Measurements from ENCODE around the gene OR8I2. TPM values are rescaled to one million over a fixed set of nuclear protein-coding genes. Genes with fewer than 3 reads are reported as not detected.
"Not testable (repeated sequence)": the region's sequence is repeated elsewhere in the genome, so short reads cannot be mapped to it uniquely, and the experiment has no call there.

Gene OR8I2
- total RNA-seq, 1 donor from 2014 or later = not detected

- no peak for TF ChIP-seq CTCF (IDR thresholded peaks at IDR 0.05)
- no peak for DNase-seq (ENCODE audit: extremely low spot score, unreplicated experiment)
- Mint-ChIP-seq H3K4me3 (ENCODE audit: unreplicated experiment) (no peak overlapping the region), H3K9me3 (ENCODE audit: unreplicated experiment) (peaks cover 20% of the 10 kb centered on the region), H3K27me3 (ENCODE audit: unreplicated experiment) (no peaks in the 10 kb centered on the region), H3K36me3 (ENCODE audit: unreplicated experiment) (no peaks in the 10 kb centered on the region), H3K27ac (ENCODE audit: unreplicated experiment) (no peak overlapping the region), H3K4me1 (ENCODE audit: unreplicated experiment) (no peaks in the 10 kb centered on the region)
Observed at GRCh38 chr11:56066980-56067379, 26.1 kb upstream of the OR8I2 start.

- no peak for TF ChIP-seq CTCF (IDR thresholded peaks at IDR 0.05)
- Mint-ChIP-seq H3K36me3 (ENCODE audit: unreplicated experiment) (no peaks in the 10 kb centered on the region), H3K27me3 (ENCODE audit: unreplicated experiment) (no peaks in the 10 kb centered on the region), H3K27ac (ENCODE audit: unreplicated experiment) (no peak overlapping the region), H3K4me1 (ENCODE audit: unreplicated experiment) (no peaks in the 10 kb centered on the region), H3K4me3 (ENCODE audit: unreplicated experiment) (no peak overlapping the region), H3K9me3 (ENCODE audit: unreplicated experiment) (no peaks in the 10 kb centered on the region)
- no peak for DNase-seq (ENCODE audit: extremely low spot score, unreplicated experiment)
Observed at GRCh38 chr11:56089697-56090096, 3.4 kb upstream of the OR8I2 start.

- Mint-ChIP-seq H3K27me3 (ENCODE audit: unreplicated experiment) (no peaks in the 10 kb centered on the region), H3K27ac (ENCODE audit: unreplicated experiment) (no peak within 1 kb of the TSS), H3K4me1 (ENCODE audit: unreplicated experiment) (no peaks in the 10 kb centered on the region), H3K9me3 (ENCODE audit: unreplicated experiment) (peaks cover 10% of the 10 kb centered on the region), H3K36me3 (ENCODE audit: unreplicated experiment) (no peaks in the 10 kb centered on the region), H3K4me3 (ENCODE audit: unreplicated experiment) (no peak within 1 kb of the TSS)
- no peak for TF ChIP-seq CTCF (IDR thresholded peaks at IDR 0.05)
- no peak for DNase-seq (ENCODE audit: extremely low spot score, unreplicated experiment)
Observed at GRCh38 chr11:56103210-56103737, 10.2 kb downstream of the OR8I2 start, which contains the start of gene OR8H2. OR8H2 (plus strand) TSS chr11:56103687; CDS start chr11:56105043, 1,356 bp downstream.

GRCh38 chr11:56122073-56122472, 29.0 kb downstream of the OR8I2 start, which contains the start of gene OR8H3:
OR8H3 (plus strand) TSS chr11:56122373; CDS start chr11:56122373, 0 bp downstream.
- no peak for TF ChIP-seq CTCF (IDR thresholded peaks at IDR 0.05)
- H3K27ac Mint-ChIP-seq (ENCODE audit: unreplicated experiment) = no peak within 1 kb of the TSS
- no peaks in the 10 kb centered on the region for H3K36me3 Mint-ChIP-seq (ENCODE audit: unreplicated experiment)
- peaks cover 1% of the 10 kb centered on the region for H3K9me3 Mint-ChIP-seq (ENCODE audit: unreplicated experiment)
- no peaks in the 10 kb centered on the region for H3K27me3 Mint-ChIP-seq (ENCODE audit: unreplicated experiment)
- DNase-seq (ENCODE audit: extremely low spot score, unreplicated experiment) = no peak
- no peak within 1 kb of the TSS for H3K4me3 Mint-ChIP-seq (ENCODE audit: unreplicated experiment)
- no peaks in the 10 kb centered on the region for H3K4me1 Mint-ChIP-seq (ENCODE audit: unreplicated experiment)

GRCh38 chr11:56140151-56140661, 47.1 kb downstream of the OR8I2 start, which contains the start of gene OR8J3:
OR8J3 (minus strand) TSS chr11:56140201; CDS start chr11:56137718, 2,483 bp downstream.
- Mint-ChIP-seq H3K9me3 (ENCODE audit: unreplicated experiment) (peaks cover 27% of the 10 kb centered on the region), H3K4me3 (ENCODE audit: unreplicated experiment) (no peak within 1 kb of the TSS), H3K4me1 (ENCODE audit: unreplicated experiment) (no peaks in the 10 kb centered on the region), H3K27me3 (ENCODE audit: unreplicated experiment) (no peaks in the 10 kb centered on the region), H3K27ac (ENCODE audit: unreplicated experiment) (no peak within 1 kb of the TSS), H3K36me3 (ENCODE audit: unreplicated experiment) (no peaks in the 10 kb centered on the region)
- no peak for DNase-seq (ENCODE audit: extremely low spot score, unreplicated experiment)
- no peak for TF ChIP-seq CTCF (IDR thresholded peaks at IDR 0.05)

GRCh38 chr11:56143681-56144080, 50.6 kb downstream of the OR8I2 start:
- not testable (repeated sequence) for H3K27me3 Mint-ChIP-seq (ENCODE audit: unreplicated experiment); H3K4me1 Mint-ChIP-seq (ENCODE audit: unreplicated experiment); H3K36me3 Mint-ChIP-seq (ENCODE audit: unreplicated experiment); H3K27ac Mint-ChIP-seq (ENCODE audit: unreplicated experiment); DNase-seq (ENCODE audit: extremely low spot score, unreplicated experiment); H3K4me3 Mint-ChIP-seq (ENCODE audit: unreplicated experiment)
- peaks cover 35% of the 10 kb centered on the region for H3K9me3 Mint-ChIP-seq (ENCODE audit: unreplicated experiment)
